ENCODE data around the gene ACTR3. TPM values are rescaled to one million over a fixed set of nuclear protein-coding genes. Genes with fewer than 3 reads are reported as not detected.
A peak's percentile ranks its signal among the peaks of the same experiment; 100 is the strongest.

ACTR3 gene
- total and polyA plus RNA-seq, 2 of the 4 experiments (the other 2 are of a cell fraction) = 246 to 307 TPM

GRCh38 chr2:113920996-113921395, 31.1 kb downstream of the ACTR3 start:
- ATAC-seq (ENCODE audit: low read depth) = no peak; the same call in 1 of the 2 replicates
- no peak overlapping the region for H3K4me2 ChIP-seq (ENCODE audit: low read depth, low read length)
- CTCF ChIA-PET = no interaction called here
- H3K56ac ChIP-seq (ENCODE audit: extremely low read depth, insufficient read depth, low read length) = no peak overlapping the region
- H2BK5ac ChIP-seq (ENCODE audit: low read depth, low read length, poor library complexity, severe bottlenecking) = no peak overlapping the region
- no peak overlapping the region for H4K91ac ChIP-seq (ENCODE audit: insufficient read depth, low read depth, low read length)
- no peak overlapping the region for H3K23ac ChIP-seq (ENCODE audit: low read depth, low read length)
- H3K9ac ChIP-seq (ENCODE audit: low read depth, low read length) = no peak overlapping the region
- peak; percentile 45 for DNase-seq
- in situ Hi-C loops (cut with MboI; ENCODE audit: low sequenced_read_pairs) (no loop called here), intact Hi-C loops (cut with micrococcal nuclease) (no loop called here), dilution Hi-C loops (cut with HindIII; ENCODE audit: low sequenced_read_pairs, unreplicated experiment) (no loop called here)
- H3K79me1 ChIP-seq (ENCODE audit: low read depth in 1 of 2, low read length in 2 of 2) = peaks cover 13 to 42% of the 10 kb centered on the region in 2 experiments; a peak in 3 of 4 replicates
- H3K4me3 ChIP-seq (ENCODE audit: insufficient read depth, low read depth, low read length) = no peak overlapping the region
- no peak overlapping the region for H2BK20ac ChIP-seq (ENCODE audit: low read depth, low read length)
- H3K27ac ChIP-seq (ENCODE audit: insufficient read depth, low read length) = no peak overlapping the region
- no peaks in the 10 kb centered on the region for H3K27me3 ChIP-seq (ENCODE audit: control insufficient read depth, insufficient read depth, low read length)
- no peak overlapping the region for H2AK9ac ChIP-seq (replicated peaks; ENCODE audit: low read depth, low read length, poor library complexity)
- H2AK5ac ChIP-seq (ENCODE audit: low read depth, low read length) = no peak overlapping the region
- H3K9me3 ChIP-seq (ENCODE audit: control insufficient read depth, insufficient read depth, low read length) = no peaks in the 10 kb centered on the region
- no peaks in the 10 kb centered on the region; the same call in 1 of the 2 replicates for H3K4me1 ChIP-seq (ENCODE audit: control insufficient read depth, insufficient read depth, low read length)
- BruUV-seq (replicated peaks) = no TSS peak
- H3K18ac ChIP-seq (ENCODE audit: low read depth, low read length) = no peak overlapping the region
- H3K4ac ChIP-seq (ENCODE audit: low read depth, low read length) = no peak overlapping the region
- H3K9me1 ChIP-seq (ENCODE audit: insufficient read depth, low read length) = 0 out of 2 replicates have a peak, but pooled peaks cover 3% of the 10 kb centered on the region
- POLR2A ChIA-PET (ENCODE audit: unreplicated experiment) = no interaction called here
- H4K8ac ChIP-seq (ENCODE audit: low read depth in 2 of 2, low read length in 2 of 2) = no peak overlapping the region
- no peak for TF ChIP-seq RCOR1 (IDR thresholded peaks at IDR 0.05; ENCODE audit: insufficient replicate concordance, low read length)
- no peak for TF ChIP-seq USF2 (IDR thresholded peaks at IDR 0.05; ENCODE audit: low read depth, low read length)
- no peak for TF ChIP-seq CTCF (conservative IDR thresholded peaks at IDR 0.05; ENCODE audit: low read depth, low read length)
- TF ChIP-seq MAZ (IDR thresholded peaks at IDR 0.05; ENCODE audit: borderline replicate concordance, low read depth, low read length) = no peak
- no peak for TF ChIP-seq CEBPB (IDR thresholded peaks at IDR 0.05; ENCODE audit: low read depth, low read length)
- TF ChIP-seq RFX5 (IDR thresholded peaks at IDR 0.05; ENCODE audit: low read depth, low read length) = no peak
- TF ChIP-seq ELK1 (IDR thresholded peaks at IDR 0.05; ENCODE audit: borderline replicate concordance, low read depth, low read length) = no peak
- TF ChIP-seq BHLHE40 (IDR thresholded peaks at IDR 0.05; ENCODE audit: low read depth, low read length) = no peak
- no peak for TF ChIP-seq NFE2L2 (IDR thresholded peaks at IDR 0.05; ENCODE audit: low read depth, low read length)
- no peak for TF ChIP-seq POLR2A (IDR thresholded peaks at IDR 0.05; ENCODE audit: low read depth, low read length)
- TF ChIP-seq MAFK (IDR thresholded peaks at IDR 0.05; ENCODE audit: low read depth, low read length) = no peak
- no peak for TF ChIP-seq FOS (IDR thresholded peaks at IDR 0.05; ENCODE audit: low read depth, low read length)
- WGBS, 2 experiments (ENCODE audit: extremely low coverage in 2 of 2, insufficient read length in 1 of 2) = no CpG with 5 or more reads among the region's 3 CpGs
- H3K14ac ChIP-seq (replicated peaks; ENCODE audit: low read depth, low read length) = no peak overlapping the region
- no peak overlapping the region for H2AFZ ChIP-seq (replicated peaks; ENCODE audit: low read length, poor library complexity)
- no peak overlapping the region for H2BK15ac ChIP-seq (ENCODE audit: low read depth, low read length)
- H2BK120ac ChIP-seq (ENCODE audit: low read depth, low read length) = no peak overlapping the region
- H4K5ac ChIP-seq (ENCODE audit: low read depth, low read length) = no peak overlapping the region
- peaks cover 73% of the 10 kb centered on the region for H4K20me1 ChIP-seq (ENCODE audit: insufficient read depth, low read length)
- peaks cover 19% of the 10 kb centered on the region for H3K36me3 ChIP-seq (ENCODE audit: control insufficient read depth, insufficient read depth, low read length)
